AG20443 (cell line): ENCODE data around the gene SPATS2.

ENCODE experiments used
- DNase-seq: peaks from one replicate; pipeline ENCODE4 v3.0.0; 2012; ENCODE audit warnings: low spot score, mixed read lengths

Gene SPATS2

GRCh38 chr12:49541140-49541861 lies 174.0 kb downstream of the SPATS2 start:
- DNase-seq = no peak

- DNase-seq = no peak
Measured at GRCh38 chr12:49541911-49542505, 174.7 kb downstream of the SPATS2 start.

GRCh38 chr12:49542592-49543160 lies 175.4 kb downstream of the SPATS2 start:
- DNase-seq = no peak

- no peak for DNase-seq
Measured at GRCh38 chr12:49543221-49543913, 176.1 kb downstream of the SPATS2 start.

GRCh38 chr12:49543914-49544815 lies 176.9 kb downstream of the SPATS2 start:
- peak; percentile 60 for DNase-seq

- DNase-seq = no peak
Measured at GRCh38 chr12:49545815-49546214, 178.6 kb downstream of the SPATS2 start.

GRCh38 chr12:49546481-49546880 lies 179.2 kb downstream of the SPATS2 start:
- no peak for DNase-seq

- DNase-seq = no peak
Measured at GRCh38 chr12:49547090-49547690, 179.9 kb downstream of the SPATS2 start.

- no peak for DNase-seq
Measured at GRCh38 chr12:49548481-49548821, 181.2 kb downstream of the SPATS2 start.

- DNase-seq = peak; percentile 65
Measured at GRCh38 chr12:49548822-49549648, 181.8 kb downstream of the SPATS2 start.

GRCh38 chr12:49549735-49550692 lies 182.8 kb downstream of the SPATS2 start:
- DNase-seq = no peak

- no peak for DNase-seq
Measured at GRCh38 chr12:49550693-49551252, 183.5 kb downstream of the SPATS2 start.

- DNase-seq = peak; percentile 53
Measured at GRCh38 chr12:49552014-49552413, 184.8 kb downstream of the SPATS2 start.

GRCh38 chr12:49552425-49552824 lies 185.2 kb downstream of the SPATS2 start:
- DNase-seq = no peak

GRCh38 chr12:49552899-49553298 lies 185.6 kb downstream of the SPATS2 start:
- DNase-seq = no peak

GRCh38 chr12:49553512-49554088 lies 186.3 kb downstream of the SPATS2 start:
- DNase-seq = no peak

GRCh38 chr12:49554266-49554665 lies 187.0 kb downstream of the SPATS2 start:
- no peak for DNase-seq

- no peak for DNase-seq
Measured at GRCh38 chr12:49555631-49556390, 188.5 kb downstream of the SPATS2 start.
